Measurements from ENCODE around the gene BTG1. TPM values are rescaled to one million over a fixed set of nuclear protein-coding genes. Genes with fewer than 3 reads are reported as not detected.

BTG1 gene
- 100 to 1,000 TPM; 230 to 238 TPM for total RNA-seq

GRCh38 chr12:92145731-92146496, at the start of gene BTG1:
TSS of gene BTG1 (minus strand) at chr12:92145846. CDS start at chr12:92145535, 311 bp downstream.

All from activated naive CD4-positive, alpha-beta T cell treated with anti-CD3 and anti-CD28 coated beads, Interleukin-2, amount 10 ng/mL, durations not matched to agents 5 hours and 36 hours (primary cell).